Lower leg skin (tissue), 4 donors: ENCODE results near the gene SLC12A2. TPM values are rescaled to one million over a fixed set of nuclear protein-coding genes. Genes with fewer than 3 reads are reported as not detected.

Source experiments
- DNase-seq, 2 donors: peaks; one replicate each; pipeline ENCODE4 v3.0.0-alpha.2; 2019; ENCODE audit warnings: low spot score in 2 of 2
- H3K4me3 ChIP-seq: fragments of 200-600 bp; sonication (generic); 2 replicates; pipeline ENCODE4 v1.5.1; 2017; ENCODE audit warnings: mild to moderate bottlenecking, low read depth; ENCODE audit not compliant: poor library complexity, severe bottlenecking
- CTCF ChIP-seq, 3 donors: fragments of 450-650 bp; IDR thresholded peaks; one replicate each; pipeline ENCODE4 v1.5.1; 2016; ENCODE audit warnings: antibody characterized with exemption in 3 of 3, mild to moderate bottlenecking in 3 of 3, moderate library complexity in 2 of 3
- POLR2A ChIP-seq, 2 donors: fragments of 450-650 bp; IDR thresholded peaks; one replicate each; pipeline ENCODE4 v1.6.1; 2016 to 2017; ENCODE audit warnings: antibody characterized with exemption in 2 of 2, mild to moderate bottlenecking in 1 of 2, moderate library complexity in 1 of 2
- WGBS, 2 donors: methylation state at CpG; one replicate each; pipeline ENCODE4 v1.1.5; 2018; 5-methylcytosine and 5-hydroxymethylcytosine counted together
- intact Hi-C: fragments of 100-400 bp; cut with DNase I; formaldehyde crosslinking; loops from one replicate; pipeline ENCODE4 v1.15.0; 2023; ENCODE audit warnings: low total_unique reads
- total RNA-seq, 4 donors: library from RNA; depleted of rRNA; stranded (reverse); fragments of >200 nt; gene quantifications; one replicate each; pipeline ENCODE4 v1.1.0, GENCODE V29; 2016

The SLC12A2 gene
- total RNA-seq, 4 donors from 2014 or later: 61.2 to 267 (median 172) TPM

GRCh38 chr5:128111818-128112448, 28.4 kb downstream of the SLC12A2 start:
- no peak for DNase-seq
- WGBS, 2 donors: 82 to 84% methylated on average over 2 of the region's 2 CpGs
- no peak overlapping the region for H3K4me3 ChIP-seq
- TF ChIP-seq CTCF (IDR thresholded peaks at IDR 0.05): no peak
- no peak for TF ChIP-seq POLR2A (IDR thresholded peaks at IDR 0.05)
- intact Hi-C loops: no loop called here

DNA sequence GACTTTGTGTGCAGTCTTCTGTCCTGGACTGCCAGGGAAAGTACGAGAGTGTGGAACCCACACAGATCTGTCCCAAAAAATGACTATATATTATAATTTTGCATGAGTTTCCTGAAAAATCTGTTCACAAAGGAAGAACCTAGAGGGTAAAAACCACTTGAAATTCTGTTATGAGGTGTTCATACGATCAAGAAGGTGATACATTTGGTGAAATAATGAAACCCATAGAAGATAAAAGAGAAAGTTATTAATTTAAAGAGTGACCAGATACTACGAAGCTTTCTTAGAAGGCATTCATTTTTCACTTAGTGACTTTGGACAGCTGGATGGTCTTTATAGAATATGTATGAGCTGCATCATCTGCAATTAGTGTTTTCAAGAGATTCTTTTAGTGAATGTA, 32.9 kb downstream of the SLC12A2 start:
- no peak overlapping the region for H3K4me3 ChIP-seq
- WGBS, 2 donors: 89 to 95% methylated on average over 3 of the region's 3 CpGs
- DNase-seq: no peak
- intact Hi-C loops: no loop called here
- TF ChIP-seq CTCF (IDR thresholded peaks at IDR 0.05) (no peak), POLR2A (IDR thresholded peaks at IDR 0.05) (no peak)

- 96 to 97% methylated on average over 2 of the region's 2 CpGs for WGBS, 2 donors
- DNase-seq: no peak
- no peak overlapping the region for H3K4me3 ChIP-seq
- intact Hi-C loops: no loop called here
- no peak for TF ChIP-seq POLR2A (IDR thresholded peaks at IDR 0.05)
- TF ChIP-seq CTCF (IDR thresholded peaks at IDR 0.05): no peak
These were observed 34.6 kb downstream of the SLC12A2 start for GRCh38 chr5:128118214-128118613.

DNA sequence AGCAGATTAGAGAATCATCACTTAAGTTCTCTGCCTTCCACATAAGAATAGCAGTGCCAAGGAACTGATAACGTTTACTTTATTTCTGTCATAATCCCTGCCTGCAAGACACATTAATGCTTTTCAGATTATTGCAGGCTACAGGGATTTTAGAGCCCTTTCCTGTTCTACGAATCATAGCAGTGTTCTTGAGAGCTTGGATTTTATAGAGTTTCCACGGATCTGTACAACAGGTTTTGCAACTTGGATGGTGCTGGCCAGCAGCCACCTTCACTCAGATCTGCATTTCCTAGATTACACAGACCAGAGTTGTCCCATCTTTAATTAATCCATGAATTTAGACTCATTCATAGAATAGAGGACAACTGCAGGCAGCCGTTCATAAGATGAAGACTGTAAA, 38.1 kb downstream of the SLC12A2 start:
- TF ChIP-seq CTCF (IDR thresholded peaks at IDR 0.05): no peak
- no peak for TF ChIP-seq POLR2A (IDR thresholded peaks at IDR 0.05)
- H3K4me3 ChIP-seq: no peak overlapping the region
- DNase-seq: no peak
- WGBS, 2 donors: 34 to 44% methylated on average over 4 of the region's 4 CpGs
- intact Hi-C loops: no loop called here

DNA sequence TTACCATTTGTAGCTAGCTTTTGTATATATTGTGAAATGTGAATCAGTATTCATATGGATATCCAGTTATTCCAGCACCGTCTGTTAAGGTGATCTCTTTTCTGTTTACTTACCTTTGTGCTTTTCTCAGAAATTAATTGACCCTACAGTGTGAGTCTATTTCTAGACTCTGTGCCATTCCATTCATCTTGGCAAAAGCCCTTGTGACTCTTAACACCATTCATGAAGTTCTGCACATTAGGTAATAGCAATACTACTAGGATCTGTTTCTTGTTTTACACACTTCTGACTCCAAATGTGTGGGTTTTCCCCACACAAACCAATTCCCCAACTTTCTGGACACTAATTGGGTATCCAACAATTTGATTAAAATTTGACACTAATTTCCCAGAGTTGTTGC, 40.4 kb downstream of the SLC12A2 start:
- H3K4me3 ChIP-seq: no peak overlapping the region
- no peak for TF ChIP-seq POLR2A (IDR thresholded peaks at IDR 0.05)
- TF ChIP-seq CTCF (IDR thresholded peaks at IDR 0.05): no peak
- DNase-seq: no peak
- WGBS, 2 donors: 88 to 91% methylated on average over 1 of the region's 1 CpG
- intact Hi-C loops: no loop called here

DNA sequence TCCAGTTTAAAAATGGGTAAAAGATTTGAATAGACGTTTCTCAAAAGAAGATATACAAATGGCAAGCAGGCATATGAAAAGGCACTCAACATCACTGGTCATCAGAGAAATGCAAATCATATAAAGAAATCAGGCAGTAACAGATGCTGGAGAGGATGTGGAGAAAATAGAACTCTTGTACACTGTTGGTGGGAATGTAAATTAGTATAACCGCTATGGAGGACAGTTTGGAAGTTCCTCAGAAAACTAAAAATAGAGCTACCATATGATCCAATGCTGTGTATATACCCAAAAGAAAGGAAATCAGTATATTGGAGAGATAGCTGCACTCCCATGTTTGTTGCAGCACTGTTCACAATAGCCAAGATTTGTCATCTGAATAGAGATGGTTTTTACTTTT, 42.7 kb downstream of the SLC12A2 start:
- WGBS, 2 donors: 86 to 89% methylated on average over 2 of the region's 2 CpGs
- no peak for TF ChIP-seq POLR2A (IDR thresholded peaks at IDR 0.05)
- no peak for TF ChIP-seq CTCF (IDR thresholded peaks at IDR 0.05)
- DNase-seq: no peak
- intact Hi-C loops: no loop called here
- H3K4me3 ChIP-seq: no peak overlapping the region
